Left ventricle myocardium inferior (tissue), 1 donor: ENCODE data around the gene SLC26A6. TPM values are rescaled to one million over a fixed set of nuclear protein-coding genes. Genes with fewer than 3 reads are reported as not detected.

Source experiments
- DNase-seq: peaks from one replicate; pipeline ENCODE4 v3.0.0-alpha.2; 2020
- H3K27ac ChIP-seq: fragments of 200-600 bp; replicated peaks from 2 replicates; pipeline ENCODE4 v1.8.0; 2021
- H3K27me3 ChIP-seq: fragments of 200-600 bp; 2 replicates; pipeline ENCODE4 v1.8.0; 2021; ENCODE audit warnings: low read depth
- H3K36me3 ChIP-seq: fragments of 200-600 bp; 2 replicates; pipeline ENCODE4 v1.8.0; 2021
- H3K4me1 ChIP-seq: fragments of 200-600 bp; 2 replicates; pipeline ENCODE4 v1.8.0; 2021
- H3K4me3 ChIP-seq: fragments of 200-600 bp; 2 replicates; pipeline ENCODE4 v1.8.0; 2021; ENCODE audit warnings: mild to moderate bottlenecking, moderate library complexity
- H3K9me3 ChIP-seq: fragments of 200-600 bp; replicated peaks from 2 replicates; pipeline ENCODE4 v1.8.0; 2021
- intact Hi-C: fragments of 100-400 bp; cut with micrococcal nuclease; formaldehyde crosslinking; loops from one replicate; pipeline ENCODE4 v1.11.0; 2022
- total RNA-seq: library from RNA; stranded (reverse); fragmentation: NEBNext Ultra II Directional; extraction: Animal tissue kit (Norgen Biotek cat#: 25700); gene quantifications from one replicate; pipeline ENCODE4 v1.2.1, GENCODE V29; 2021
- TF ChIP-seq, protein P1 (sequence below): fragments of 200-600 bp; IDR thresholded peaks from 2 replicates; pipeline ENCODE4 v1.8.0; 2021; ENCODE audit warnings: antibody characterized with exemption, mild to moderate bottlenecking, borderline replicate concordance
- donor health status: DM: no; HTN: yes; CAD: no; lungs with severe emphysema.

SLC26A6 gene
- total RNA-seq, 1 donor from 2014 or later = 12.9 TPM

DNA sequence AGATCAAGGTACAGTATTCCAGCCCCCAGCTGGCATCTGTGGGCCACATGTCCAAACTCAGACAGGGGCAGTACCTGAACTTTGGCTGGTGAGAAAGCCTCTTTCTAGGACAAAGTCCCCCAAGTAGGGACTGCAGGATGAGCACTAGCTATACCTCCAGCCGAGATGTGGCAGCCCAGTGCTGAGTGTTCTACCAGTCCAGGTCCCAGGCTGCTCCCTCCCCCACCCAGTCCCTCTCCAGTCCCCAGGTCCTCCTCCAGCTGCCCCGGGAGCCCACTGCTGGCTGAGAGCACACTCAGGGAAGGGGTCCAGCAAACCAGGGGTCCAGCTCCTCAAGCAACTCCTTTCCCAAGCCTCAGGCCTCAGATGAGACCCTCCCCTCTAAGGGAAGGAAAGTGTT, 1.5 kb downstream of the SLC26A6 start:
- TF ChIP-seq, protein P1, sequence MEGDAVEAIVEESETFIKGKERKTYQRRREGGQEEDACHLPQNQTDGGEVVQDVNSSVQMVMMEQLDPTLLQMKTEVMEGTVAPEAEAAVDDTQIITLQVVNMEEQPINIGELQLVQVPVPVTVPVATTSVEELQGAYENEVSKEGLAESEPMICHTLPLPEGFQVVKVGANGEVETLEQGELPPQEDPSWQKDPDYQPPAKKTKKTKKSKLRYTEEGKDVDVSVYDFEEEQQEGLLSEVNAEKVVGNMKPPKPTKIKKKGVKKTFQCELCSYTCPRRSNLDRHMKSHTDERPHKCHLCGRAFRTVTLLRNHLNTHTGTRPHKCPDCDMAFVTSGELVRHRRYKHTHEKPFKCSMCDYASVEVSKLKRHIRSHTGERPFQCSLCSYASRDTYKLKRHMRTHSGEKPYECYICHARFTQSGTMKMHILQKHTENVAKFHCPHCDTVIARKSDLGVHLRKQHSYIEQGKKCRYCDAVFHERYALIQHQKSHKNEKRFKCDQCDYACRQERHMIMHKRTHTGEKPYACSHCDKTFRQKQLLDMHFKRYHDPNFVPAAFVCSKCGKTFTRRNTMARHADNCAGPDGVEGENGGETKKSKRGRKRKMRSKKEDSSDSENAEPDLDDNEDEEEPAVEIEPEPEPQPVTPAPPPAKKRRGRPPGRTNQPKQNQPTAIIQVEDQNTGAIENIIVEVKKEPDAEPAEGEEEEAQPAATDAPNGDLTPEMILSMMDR = no peak
- intact Hi-C loops = no loop called here

DNA sequence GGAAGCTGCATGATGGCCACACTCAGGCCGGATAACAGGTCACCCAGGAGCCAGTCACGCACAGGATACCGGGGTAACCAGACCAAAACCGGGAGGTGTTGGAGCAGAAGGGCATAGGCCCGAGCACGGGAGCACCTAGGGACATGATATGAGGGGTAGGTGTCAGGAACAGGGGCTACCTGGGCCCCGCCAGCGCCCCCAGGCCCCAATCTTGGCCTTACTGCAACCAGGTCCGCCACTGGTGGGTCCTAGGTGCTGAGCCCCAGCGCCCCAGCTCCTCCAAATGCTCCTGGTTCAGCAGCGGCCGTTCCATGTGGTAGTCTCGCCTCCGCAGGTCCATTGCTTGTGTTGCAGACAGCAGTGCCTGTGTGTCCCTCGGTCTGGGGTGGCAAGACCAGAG, 2.0 kb downstream of the SLC26A6 start:
- Histone ChIP-seq H3K27me3 (no peaks in the 10 kb centered on the region), H3K27ac (no peak overlapping the region), H3K4me3 (no peak overlapping the region), H3K4me1 (peaks cover 32% of the 10 kb centered on the region), H3K36me3 (peaks cover 47% of the 10 kb centered on the region), H3K9me3 (no peaks in the 10 kb centered on the region)
- intact Hi-C loops = no loop called here
- DNase-seq = no peak
- TF ChIP-seq, protein P1 = no peak

More for the DNA sequence above, 1.5 kb downstream of the SLC26A6 start:
- DNase-seq = no peak
- Histone ChIP-seq H3K27ac (no peak overlapping the region), H3K36me3 (peaks cover 42% of the 10 kb centered on the region), H3K4me3 (no peak overlapping the region), H3K9me3 (no peaks in the 10 kb centered on the region), H3K27me3 (no peaks in the 10 kb centered on the region), H3K4me1 (peaks cover 32% of the 10 kb centered on the region)

DNA sequence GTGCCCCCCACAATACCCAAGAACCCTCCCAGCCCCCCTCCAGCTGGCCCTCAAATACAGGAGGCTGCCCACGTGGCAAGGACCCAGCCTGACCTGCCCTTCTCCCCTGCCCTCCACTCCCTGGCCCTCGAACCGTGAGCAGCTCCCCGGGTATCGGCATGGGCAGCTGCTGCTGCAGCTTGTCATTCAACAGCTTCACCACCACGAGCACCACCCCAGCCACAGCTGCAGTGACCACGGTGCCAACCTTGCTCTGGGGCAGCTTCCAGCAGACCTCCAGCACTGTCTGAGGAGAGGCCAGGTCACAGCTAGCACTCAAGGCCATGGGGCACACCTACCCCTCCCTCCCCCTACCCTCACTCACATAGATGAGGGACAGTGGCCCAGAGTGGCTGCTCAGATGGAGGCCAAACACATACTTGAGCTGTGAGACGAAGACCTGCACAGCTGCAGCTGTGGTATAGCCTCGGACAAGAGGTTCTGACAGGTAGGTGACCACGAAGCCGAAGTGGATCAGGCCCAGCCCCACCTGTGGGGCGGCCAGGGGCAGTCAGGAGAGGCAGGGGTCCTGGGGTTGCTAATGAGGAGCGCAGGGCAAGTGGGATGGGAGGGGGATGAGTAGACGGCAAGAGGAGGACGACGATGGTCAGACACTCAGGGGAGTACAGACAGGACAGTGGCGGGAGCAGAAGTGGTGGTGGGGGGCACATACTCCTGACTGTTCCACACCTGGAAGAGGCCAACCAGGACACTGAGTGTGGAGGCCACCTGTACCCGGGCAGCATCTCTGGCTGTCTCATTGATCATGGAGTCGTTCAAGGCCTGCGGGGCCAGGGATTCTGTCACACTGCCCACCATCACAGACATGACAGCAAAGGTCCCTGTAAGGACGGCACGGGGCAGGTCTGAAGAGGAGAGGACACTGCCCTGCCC, 3.5 kb downstream of the SLC26A6 start:
- peaks cover 61% of the 10 kb centered on the region for H3K36me3 ChIP-seq
- intact Hi-C loops = no loop called here
- TF ChIP-seq, protein P1 = no peak

DNA sequence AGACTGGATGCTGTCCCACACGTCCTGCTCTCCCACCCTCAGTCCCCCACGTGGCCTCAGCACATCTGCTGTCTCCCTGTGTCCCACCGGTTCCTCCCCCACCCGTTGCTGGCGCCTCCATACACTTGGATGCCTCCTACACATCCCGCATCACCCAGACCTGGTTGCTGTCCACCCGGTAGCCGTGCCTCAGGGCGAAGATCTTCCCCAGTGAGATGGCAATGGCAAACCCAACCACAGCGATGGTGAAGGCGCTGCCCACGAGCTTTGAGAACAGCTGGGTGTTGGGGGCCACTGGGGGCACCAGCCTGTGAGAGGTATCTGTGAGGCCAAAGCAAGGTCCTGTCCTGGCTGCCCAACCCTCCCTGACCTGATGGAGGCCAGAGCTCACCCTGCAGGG, 4.4 kb downstream of the SLC26A6 start:
- Histone ChIP-seq H3K4me1 (peaks cover 20% of the 10 kb centered on the region), H3K27me3 (no peaks in the 10 kb centered on the region), H3K9me3 (no peaks in the 10 kb centered on the region), H3K36me3 (peaks cover 71% of the 10 kb centered on the region), H3K27ac (no peak overlapping the region), H3K4me3 (no peak overlapping the region)
- intact Hi-C loops = no loop called here
- TF ChIP-seq, protein P1 = no peak
- no peak for DNase-seq

More for the DNA sequence above, 3.5 kb downstream of the SLC26A6 start:
- H3K27me3 ChIP-seq = no peaks in the 10 kb centered on the region
- DNase-seq = no peak
- peaks cover 30% of the 10 kb centered on the region for H3K4me1 ChIP-seq
- no peak overlapping the region for H3K4me3 ChIP-seq
- H3K9me3 ChIP-seq = no peaks in the 10 kb centered on the region
- no peak overlapping the region for H3K27ac ChIP-seq

DNA sequence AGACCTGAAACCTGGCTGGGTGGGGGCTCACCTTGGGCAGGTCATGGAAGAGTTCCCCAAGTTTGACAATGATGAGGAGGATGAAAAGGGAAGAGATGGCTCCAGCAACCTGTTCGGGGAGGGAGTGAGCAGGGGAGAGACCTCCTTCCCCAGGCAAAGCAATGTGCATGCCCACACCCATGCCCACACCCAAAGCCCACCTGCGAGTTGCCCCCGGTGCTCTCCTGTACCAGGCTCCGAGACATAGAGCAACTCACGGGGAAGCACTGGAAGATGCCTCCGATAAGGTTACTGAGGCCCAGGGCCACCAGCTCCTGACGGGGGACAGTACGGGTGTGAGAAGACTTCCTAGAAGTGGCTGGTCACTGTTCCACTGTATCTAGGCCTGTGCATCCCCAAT, 4.9 kb downstream of the SLC26A6 start:
- peaks cover 75% of the 10 kb centered on the region for H3K36me3 ChIP-seq
- TF ChIP-seq, protein P1 = no peak
- H3K9me3 ChIP-seq = no peaks in the 10 kb centered on the region
- H3K27ac ChIP-seq = no peak overlapping the region
- H3K4me1 ChIP-seq = peaks cover 17% of the 10 kb centered on the region
- H3K27me3 ChIP-seq = no peaks in the 10 kb centered on the region
- intact Hi-C loops = no loop called here
- DNase-seq = no peak
- H3K4me3 ChIP-seq = no peak overlapping the region
